ENCODE results near the gene WDR82. TPM values are rescaled to one million over a fixed set of nuclear protein-coding genes. Genes with fewer than 3 reads are reported as not detected.

The WDR82 gene
- total RNA-seq, 1 donor from 2014 or later = 74.9 TPM

DNA sequence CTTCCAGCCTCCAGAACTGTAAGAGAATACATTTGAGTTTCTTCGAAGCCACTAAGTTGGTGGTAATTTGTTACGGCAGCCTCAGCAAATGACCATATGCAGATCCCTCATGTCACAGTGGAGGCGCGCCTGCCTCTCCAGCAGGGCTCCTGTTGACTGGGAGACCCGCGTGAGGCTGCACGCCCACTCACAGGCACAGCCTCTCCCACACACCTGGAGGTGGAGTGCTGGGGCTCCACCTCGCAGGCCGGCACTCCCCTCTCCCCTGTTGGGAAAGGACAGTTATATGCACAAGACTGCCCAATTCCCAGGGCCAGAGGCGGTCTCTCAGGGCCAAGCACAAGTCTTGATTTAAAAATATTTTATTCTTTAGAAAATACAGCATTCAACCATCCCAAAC lies 50.2 kb downstream of the WDR82 start:
- no peaks in the 10 kb centered on the region for H3K9me3 Mint-ChIP-seq (ENCODE audit: low read depth)
- no peak for DNase-seq (ENCODE audit: low spot score)
- TF ChIP-seq, protein P1, sequence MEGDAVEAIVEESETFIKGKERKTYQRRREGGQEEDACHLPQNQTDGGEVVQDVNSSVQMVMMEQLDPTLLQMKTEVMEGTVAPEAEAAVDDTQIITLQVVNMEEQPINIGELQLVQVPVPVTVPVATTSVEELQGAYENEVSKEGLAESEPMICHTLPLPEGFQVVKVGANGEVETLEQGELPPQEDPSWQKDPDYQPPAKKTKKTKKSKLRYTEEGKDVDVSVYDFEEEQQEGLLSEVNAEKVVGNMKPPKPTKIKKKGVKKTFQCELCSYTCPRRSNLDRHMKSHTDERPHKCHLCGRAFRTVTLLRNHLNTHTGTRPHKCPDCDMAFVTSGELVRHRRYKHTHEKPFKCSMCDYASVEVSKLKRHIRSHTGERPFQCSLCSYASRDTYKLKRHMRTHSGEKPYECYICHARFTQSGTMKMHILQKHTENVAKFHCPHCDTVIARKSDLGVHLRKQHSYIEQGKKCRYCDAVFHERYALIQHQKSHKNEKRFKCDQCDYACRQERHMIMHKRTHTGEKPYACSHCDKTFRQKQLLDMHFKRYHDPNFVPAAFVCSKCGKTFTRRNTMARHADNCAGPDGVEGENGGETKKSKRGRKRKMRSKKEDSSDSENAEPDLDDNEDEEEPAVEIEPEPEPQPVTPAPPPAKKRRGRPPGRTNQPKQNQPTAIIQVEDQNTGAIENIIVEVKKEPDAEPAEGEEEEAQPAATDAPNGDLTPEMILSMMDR (IDR thresholded peaks at IDR 0.05) = no peak
- H3K27me3 Mint-ChIP-seq (ENCODE audit: low read depth) = no peaks in the 10 kb centered on the region
- no peak overlapping the region for H3K27ac Mint-ChIP-seq (ENCODE audit: unreplicated experiment)
- H3K4me3 Mint-ChIP-seq (ENCODE audit: unreplicated experiment) = no peak overlapping the region
- no peaks in the 10 kb centered on the region for H3K4me1 Mint-ChIP-seq (ENCODE audit: low read depth)
- H3K36me3 Mint-ChIP-seq (ENCODE audit: low read depth) = peaks cover 23% of the 10 kb centered on the region

DNA sequence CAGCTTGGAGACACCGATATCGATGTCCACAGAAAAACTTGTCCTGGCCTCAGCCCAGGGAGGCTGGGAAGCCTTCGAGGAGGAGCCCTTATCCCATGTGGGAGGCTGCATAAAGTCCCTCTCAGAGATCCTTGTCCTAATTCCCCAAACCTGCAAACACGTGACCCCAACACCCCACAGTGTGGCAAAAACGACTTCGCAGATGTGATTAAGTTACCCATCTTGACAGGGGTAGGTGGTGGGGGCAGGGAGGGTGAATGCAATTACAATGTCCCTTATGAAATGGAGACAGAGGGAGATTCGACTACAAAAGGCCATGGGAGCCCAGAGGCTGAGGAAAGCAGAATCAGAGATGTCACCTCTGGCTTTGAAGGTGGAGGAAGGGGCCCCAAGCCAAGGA lies 50.7 kb downstream of the WDR82 start:
- TF ChIP-seq, protein P1 (IDR thresholded peaks at IDR 0.05) = no peak
- Mint-ChIP-seq H3K9me3 (ENCODE audit: low read depth) (no peaks in the 10 kb centered on the region), H3K4me1 (ENCODE audit: low read depth) (no peaks in the 10 kb centered on the region), H3K27me3 (ENCODE audit: low read depth) (no peaks in the 10 kb centered on the region), H3K27ac (ENCODE audit: unreplicated experiment) (no peak overlapping the region), H3K4me3 (ENCODE audit: unreplicated experiment) (no peak overlapping the region), H3K36me3 (ENCODE audit: low read depth) (peaks cover 23% of the 10 kb centered on the region)
- DNase-seq (ENCODE audit: low spot score) = no peak

DNA sequence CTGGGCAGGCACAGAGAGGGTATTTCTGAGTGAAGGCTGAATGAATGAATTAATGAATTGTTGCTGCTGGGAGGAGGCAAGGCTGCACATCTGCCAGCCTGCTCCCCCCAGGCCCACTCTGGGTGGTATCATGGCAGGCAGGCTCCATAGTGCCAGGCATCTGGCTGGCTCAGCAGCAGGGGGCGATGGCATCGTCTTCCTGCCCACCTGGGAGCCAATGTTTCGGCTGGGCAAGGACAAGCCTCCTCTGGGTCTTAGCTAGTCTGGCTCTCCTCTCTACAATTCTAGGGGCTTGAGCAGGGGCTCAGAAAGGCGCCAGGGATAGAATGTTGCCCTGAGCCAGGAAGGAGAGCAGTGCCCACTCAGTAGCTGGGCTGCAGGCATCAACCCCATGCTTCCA lies 51.3 kb downstream of the WDR82 start:
- Mint-ChIP-seq H3K36me3 (ENCODE audit: low read depth) (peaks cover 20% of the 10 kb centered on the region), H3K27ac (ENCODE audit: unreplicated experiment) (no peak overlapping the region), H3K27me3 (ENCODE audit: low read depth) (no peaks in the 10 kb centered on the region), H3K9me3 (ENCODE audit: low read depth) (no peaks in the 10 kb centered on the region), H3K4me3 (ENCODE audit: unreplicated experiment) (no peak overlapping the region), H3K4me1 (ENCODE audit: low read depth) (no peaks in the 10 kb centered on the region)
- TF ChIP-seq, protein P1 (IDR thresholded peaks at IDR 0.05) = peak; percentile 33
- DNase-seq (ENCODE audit: low spot score) = no peak

DNA sequence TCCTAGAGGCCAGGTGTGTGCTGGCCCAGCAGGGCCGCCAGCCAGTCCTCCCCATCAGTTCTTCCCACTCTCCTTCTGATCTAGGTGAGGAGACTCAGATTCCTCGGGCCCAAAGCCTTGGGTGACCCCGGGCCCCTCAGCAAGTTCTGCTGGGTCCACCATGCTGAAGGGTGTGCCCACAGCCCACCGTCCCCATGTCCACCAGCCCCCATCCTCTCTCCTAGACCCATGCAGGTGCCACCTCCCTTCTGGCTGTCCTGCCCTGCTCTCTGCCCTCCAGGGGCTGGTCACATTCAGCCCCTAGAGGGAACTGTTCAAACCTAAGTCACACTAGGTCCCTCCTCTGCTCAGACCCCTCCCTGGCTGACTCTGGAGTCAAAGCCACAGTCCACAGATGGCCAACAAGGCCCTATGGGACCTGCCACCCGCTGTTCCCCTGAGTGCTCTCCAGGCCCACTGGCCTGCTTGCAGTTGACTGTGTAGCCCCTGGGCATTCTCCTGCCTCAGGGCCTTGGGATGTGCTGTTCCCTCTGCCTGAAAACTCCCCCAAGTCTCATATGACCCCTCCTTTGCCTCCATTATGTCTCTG lies 52.1 kb downstream of the WDR82 start:
- H3K9me3 Mint-ChIP-seq (ENCODE audit: low read depth) = no peaks in the 10 kb centered on the region
- no peak overlapping the region for H3K4me3 Mint-ChIP-seq (ENCODE audit: unreplicated experiment)
- TF ChIP-seq, protein P1 (IDR thresholded peaks at IDR 0.05) = no peak
- H3K27me3 Mint-ChIP-seq (ENCODE audit: low read depth) = no peaks in the 10 kb centered on the region
- H3K4me1 Mint-ChIP-seq (ENCODE audit: low read depth) = no peaks in the 10 kb centered on the region
- H3K27ac Mint-ChIP-seq (ENCODE audit: unreplicated experiment) = no peak overlapping the region
- no peak for DNase-seq (ENCODE audit: low spot score)
- peaks cover 15% of the 10 kb centered on the region for H3K36me3 Mint-ChIP-seq (ENCODE audit: low read depth)

DNA sequence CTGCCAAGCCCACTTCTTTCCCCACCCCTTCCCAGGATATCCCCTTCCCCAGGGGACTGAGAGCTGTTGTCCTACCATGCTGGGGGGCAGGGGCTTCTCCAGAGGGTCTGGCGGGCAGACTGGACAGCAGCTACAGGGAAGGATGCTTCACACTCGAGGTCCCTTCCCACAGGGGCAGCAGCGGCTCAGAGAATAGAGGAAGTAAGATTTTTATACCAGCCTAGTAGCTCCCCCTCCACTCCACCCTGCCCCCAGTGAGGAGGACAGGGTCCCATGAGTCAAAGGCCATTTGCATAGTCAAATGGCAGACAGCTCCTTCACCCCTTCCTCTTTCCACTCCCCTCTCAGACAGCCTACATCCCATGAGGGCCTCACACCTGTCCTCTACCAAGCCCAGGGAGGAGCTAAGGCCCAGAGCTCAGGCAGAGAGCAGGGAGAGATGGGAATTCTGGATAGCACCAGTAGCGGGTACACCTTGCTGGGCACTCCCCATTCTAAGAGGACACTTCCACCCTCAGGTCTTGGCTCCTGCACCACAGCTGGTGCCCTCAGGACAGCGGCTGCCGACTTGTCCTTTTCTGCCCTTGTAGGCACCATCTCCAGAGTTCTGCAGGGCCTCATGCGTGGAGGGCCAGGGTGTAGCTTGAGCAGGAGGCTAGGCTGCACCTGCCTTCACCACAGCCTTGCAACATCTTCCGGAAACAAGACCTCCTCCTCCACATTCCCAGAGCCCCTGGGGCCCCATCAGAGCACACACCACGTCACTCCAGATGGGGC lies 52.8 kb downstream of the WDR82 start, which contains the start of gene TLR9:
TSS of gene TLR9 (minus strand) at position 194 of the 777 bp plus-strand sequence. CDS start at position 78, 116 bp downstream.
- no peak for DNase-seq (ENCODE audit: low spot score)
- Mint-ChIP-seq H3K27me3 (ENCODE audit: low read depth) (no peaks in the 10 kb centered on the region), H3K9me3 (ENCODE audit: low read depth) (no peaks in the 10 kb centered on the region), H3K4me3 (ENCODE audit: unreplicated experiment) (no peak within 1 kb of the TSS), H3K4me1 (ENCODE audit: low read depth) (no peaks in the 10 kb centered on the region), H3K27ac (ENCODE audit: unreplicated experiment) (no peak within 1 kb of the TSS), H3K36me3 (ENCODE audit: low read depth) (peaks cover 13% of the 10 kb centered on the region)
- TF ChIP-seq, protein P1 (IDR thresholded peaks at IDR 0.05) = no peak
